ENCODE data around the gene EFNA3.

The EFNA3 gene

GRCh38 chr1:155040358-155041093 lies 38.1 kb upstream of the EFNA3 start:
- H3K4me1 Mint-ChIP-seq: peaks cover 11% of the 10 kb centered on the region
- no peak overlapping the region for H3K27ac Mint-ChIP-seq
- no peaks in the 10 kb centered on the region for H3K9me3 Mint-ChIP-seq
- DNase-seq (ENCODE audit: low spot score in 2 of 2) (no peak), ATAC-seq (ENCODE audit: low read depth) (no peak)
- peaks cover 7% of the 10 kb centered on the region for H3K27me3 Mint-ChIP-seq
- H3K36me3 Mint-ChIP-seq: no peaks in the 10 kb centered on the region
- H3K4me3 Mint-ChIP-seq: no peak overlapping the region

- H3K27me3 Mint-ChIP-seq: peaks cover 7% of the 10 kb centered on the region
- peaks cover 11% of the 10 kb centered on the region for H3K4me1 Mint-ChIP-seq
- ATAC-seq (ENCODE audit: low read depth) (no peak), DNase-seq (ENCODE audit: low spot score in 2 of 2) (no peak)
- no peak overlapping the region for H3K27ac Mint-ChIP-seq
- no peaks in the 10 kb centered on the region for H3K9me3 Mint-ChIP-seq
- no peak overlapping the region for H3K4me3 Mint-ChIP-seq
- no peaks in the 10 kb centered on the region for H3K36me3 Mint-ChIP-seq
These were observed 35.8 kb upstream of the EFNA3 start for GRCh38 chr1:155042789-155043188.

- DNase-seq (ENCODE audit: low spot score in 2 of 2) (no peak), ATAC-seq (ENCODE audit: low read depth) (no peak)
- H3K4me3 Mint-ChIP-seq: no peak overlapping the region
- no peaks in the 10 kb centered on the region for H3K9me3 Mint-ChIP-seq
- H3K4me1 Mint-ChIP-seq: peaks cover 11% of the 10 kb centered on the region
- H3K27ac Mint-ChIP-seq: no peak overlapping the region
- no peaks in the 10 kb centered on the region for H3K36me3 Mint-ChIP-seq
- H3K27me3 Mint-ChIP-seq: peaks cover 4% of the 10 kb centered on the region
These were observed 35.3 kb upstream of the EFNA3 start for GRCh38 chr1:155043301-155043702.

- Mint-ChIP-seq H3K4me1 (peaks cover 8% of the 10 kb centered on the region), H3K4me3 (no peak overlapping the region), H3K27me3 (peaks cover 2% of the 10 kb centered on the region), H3K9me3 (no peaks in the 10 kb centered on the region), H3K36me3 (no peaks in the 10 kb centered on the region), H3K27ac (no peak overlapping the region)
- ATAC-seq (ENCODE audit: low read depth): no peak
- DNase-seq (ENCODE audit: low spot score in 2 of 2): no peak
These were observed 34.8 kb upstream of the EFNA3 start for GRCh38 chr1:155043793-155044192.

GRCh38 chr1:155044365-155044764 lies 34.3 kb upstream of the EFNA3 start:
- no peaks in the 10 kb centered on the region for H3K36me3 Mint-ChIP-seq
- H3K27ac Mint-ChIP-seq: no peak overlapping the region
- H3K4me3 Mint-ChIP-seq: no peak overlapping the region
- H3K4me1 Mint-ChIP-seq: peaks cover 8% of the 10 kb centered on the region
- peaks cover 2% of the 10 kb centered on the region for H3K27me3 Mint-ChIP-seq
- ATAC-seq (ENCODE audit: low read depth): no peak
- no peak for DNase-seq (ENCODE audit: low spot score in 2 of 2)
- no peaks in the 10 kb centered on the region for H3K9me3 Mint-ChIP-seq

- no peak overlapping the region for H3K27ac Mint-ChIP-seq
- H3K4me1 Mint-ChIP-seq: peaks cover 8% of the 10 kb centered on the region
- no peaks in the 10 kb centered on the region for H3K9me3 Mint-ChIP-seq
- ATAC-seq (ENCODE audit: low read depth) (peak; percentile 94), DNase-seq (ENCODE audit: low spot score in 2 of 2) (peak; percentile 42 to 44)
- H3K4me3 Mint-ChIP-seq: no peak overlapping the region
- H3K36me3 Mint-ChIP-seq: no peaks in the 10 kb centered on the region
- H3K27me3 Mint-ChIP-seq: peaks cover 2% of the 10 kb centered on the region
These were observed 33.6 kb upstream of the EFNA3 start for GRCh38 chr1:155044812-155045657.

- Mint-ChIP-seq H3K4me3 (no peak overlapping the region), H3K9me3 (no peaks in the 10 kb centered on the region)
These were observed 29.9 kb upstream of the EFNA3 start for GRCh38 chr1:155048449-155049334.

GRCh38 chr1:155049651-155050559 lies 28.7 kb upstream of the EFNA3 start:
- Mint-ChIP-seq H3K27ac (no peak overlapping the region), H3K27me3 (no peaks in the 10 kb centered on the region), H3K9me3 (no peaks in the 10 kb centered on the region), H3K4me3 (peak overlapping the region; percentile 91), H3K36me3 (no peaks in the 10 kb centered on the region), H3K4me1 (peaks cover 11% of the 10 kb centered on the region)
- DNase-seq (ENCODE audit: low spot score in 2 of 2): no peak
- no peak for ATAC-seq (ENCODE audit: low read depth)

More at GRCh38 chr1:155048449-155049334, 29.9 kb upstream of the EFNA3 start:
- Mint-ChIP-seq H3K36me3 (no peaks in the 10 kb centered on the region), H3K4me1 (peaks cover 17% of the 10 kb centered on the region), H3K27me3 (no peaks in the 10 kb centered on the region), H3K27ac (no peak overlapping the region)
- ATAC-seq (ENCODE audit: low read depth): no peak
- no peak for DNase-seq (ENCODE audit: low spot score in 2 of 2)

- ATAC-seq (ENCODE audit: low read depth) (peak; percentile 77), DNase-seq (ENCODE audit: low spot score in 2 of 2) (peak; percentile 71 to 85)
- H3K27me3 Mint-ChIP-seq: no peaks in the 10 kb centered on the region
- no peaks in the 10 kb centered on the region for H3K36me3 Mint-ChIP-seq
- H3K27ac Mint-ChIP-seq: no peak within 1 kb of the TSS
- H3K9me3 Mint-ChIP-seq: no peaks in the 10 kb centered on the region
- peak within 1 kb of the TSS; percentile 91 for H3K4me3 Mint-ChIP-seq
- peaks cover 9% of the 10 kb centered on the region for H3K4me1 Mint-ChIP-seq
These were observed 27.9 kb upstream of the EFNA3 start, which contains the start of gene ADAM15 for GRCh38 chr1:155050560-155051341. TSS of gene ADAM15 (plus strand) at chr1:155051316. CDS start at chr1:155051387, 71 bp downstream.

- no peak overlapping the region for H3K27ac Mint-ChIP-seq
These were observed 27.3 kb upstream of the EFNA3 start for GRCh38 chr1:155051342-155051776.

GRCh38 chr1:155051777-155052398 lies 26.7 kb upstream of the EFNA3 start:
- H3K4me1 Mint-ChIP-seq: peaks cover 9% of the 10 kb centered on the region
- peak overlapping the region; percentile 91 for H3K4me3 Mint-ChIP-seq
- peak; percentile 41 for ATAC-seq (ENCODE audit: low read depth)
- no peak overlapping the region for H3K27ac Mint-ChIP-seq
- peak; percentile 30 to 48 for DNase-seq (ENCODE audit: low spot score in 2 of 2)
- peaks cover 2% of the 10 kb centered on the region for H3K36me3 Mint-ChIP-seq
- H3K27me3 Mint-ChIP-seq: no peaks in the 10 kb centered on the region
- H3K9me3 Mint-ChIP-seq: no peaks in the 10 kb centered on the region

More at GRCh38 chr1:155051342-155051776, 27.3 kb upstream of the EFNA3 start:
- ATAC-seq (ENCODE audit: low read depth) (peak; percentile 2), DNase-seq (ENCODE audit: low spot score in 2 of 2) (no peak)
- Mint-ChIP-seq H3K4me1 (peaks cover 9% of the 10 kb centered on the region), H3K27me3 (no peaks in the 10 kb centered on the region), H3K36me3 (peaks cover 2% of the 10 kb centered on the region), H3K4me3 (peak overlapping the region; percentile 91), H3K9me3 (no peaks in the 10 kb centered on the region)
